Posterior cingulate gyrus (tissue), 11 donors: ENCODE data around the gene AIM2.
"Not testable (repeated sequence)": the region's sequence is repeated elsewhere in the genome, so short reads cannot be mapped to it uniquely, and the experiment has no call there.

ENCODE experiments used
- DNase-seq, 10 donors: peaks; one replicate each; pipeline versions ENCODE4 v3.0.0 to v3.0.0-alpha.2; 2020 to 2021; ENCODE audit warnings: mixed read lengths in 3 of 10
- intact Hi-C: fragments of 100-400 bp; cut with DNase I; formaldehyde crosslinking; loops from one replicate; pipeline ENCODE4 v1.15.1; 2023

Gene AIM2

GRCh38 chr1:159026841-159027240 lies 49.7 kb downstream of the AIM2 start:
- DNase-seq, intact Hi-C loops: not testable (repeated sequence)

DNA sequence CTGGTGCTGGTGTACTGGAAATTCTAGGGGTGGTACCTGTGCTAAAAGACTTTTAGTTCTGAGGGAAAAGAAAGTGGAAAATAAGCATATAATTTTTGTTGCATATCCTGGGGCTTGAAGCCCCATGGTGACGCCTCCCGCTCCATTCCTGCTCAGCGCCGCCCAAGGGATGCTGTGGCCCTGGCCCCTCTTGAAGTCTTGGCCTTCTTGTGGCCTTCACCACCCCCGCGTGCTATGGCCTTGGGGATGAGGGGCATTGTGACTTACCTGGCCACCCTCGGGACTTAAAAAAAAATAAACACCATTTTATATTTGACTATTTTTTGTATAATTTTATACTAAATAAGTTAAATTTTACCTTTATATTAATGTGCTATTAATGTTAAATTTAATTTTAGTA lies 51.5 kb downstream of the AIM2 start:
- peak in 1 of 10 donors; percentile 54 for DNase-seq
- intact Hi-C loops = no loop called here

GRCh38 chr1:159023723-159024122 lies 52.8 kb downstream of the AIM2 start:
- intact Hi-C loops = no loop called here
- no peak for DNase-seq

DNA sequence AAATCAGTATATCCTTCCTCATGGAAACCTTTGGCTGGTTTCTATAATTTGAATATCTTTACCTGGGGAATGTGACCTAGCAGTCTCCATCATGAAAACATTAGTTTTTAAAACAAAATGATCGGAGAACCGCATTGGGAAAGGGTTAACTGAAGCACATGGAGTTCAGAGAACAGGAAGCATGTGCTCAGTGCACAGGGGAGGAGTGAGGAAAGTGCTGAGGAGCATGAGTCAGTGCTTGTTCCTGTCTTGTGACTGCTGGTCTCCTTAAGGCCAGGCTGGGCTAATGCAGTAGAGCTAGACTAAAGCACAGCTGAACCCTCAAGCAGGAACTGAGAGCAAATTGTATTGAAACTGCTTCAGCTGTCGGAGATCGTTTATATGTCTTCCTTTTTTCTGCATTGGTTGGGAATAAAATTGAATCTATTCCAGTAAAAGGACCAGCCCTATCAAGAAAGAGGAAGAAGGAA lies 61.1 kb downstream of the AIM2 start:
- peak in 2 of 10 donors; percentile 13 to 36 for DNase-seq
- intact Hi-C loops = no loop called here

DNA sequence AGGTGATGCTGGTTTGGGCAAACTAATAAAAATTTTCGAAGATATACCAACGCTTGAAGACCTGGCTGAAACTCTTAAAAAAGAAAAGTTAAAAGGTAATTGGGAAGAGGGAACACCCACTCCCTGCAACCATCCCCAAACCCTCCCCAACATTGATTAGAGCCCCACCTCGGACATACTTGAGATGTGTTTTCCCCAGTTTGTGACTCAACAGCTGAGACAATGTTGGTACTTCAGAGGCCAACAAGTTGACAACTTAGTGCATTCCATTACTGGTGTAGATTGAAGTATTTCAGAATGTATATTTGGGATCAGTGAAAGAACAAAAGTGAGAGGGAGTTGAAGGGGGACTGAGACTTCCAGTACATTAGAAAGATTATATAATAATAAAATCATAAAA lies 61.7 kb downstream of the AIM2 start:
- intact Hi-C loops = loop anchor here (5.0 kb wide), 1 partner anchor 52 kb away; no protein-coding TSS in a partner anchor
- DNase-seq = no peak

DNA sequence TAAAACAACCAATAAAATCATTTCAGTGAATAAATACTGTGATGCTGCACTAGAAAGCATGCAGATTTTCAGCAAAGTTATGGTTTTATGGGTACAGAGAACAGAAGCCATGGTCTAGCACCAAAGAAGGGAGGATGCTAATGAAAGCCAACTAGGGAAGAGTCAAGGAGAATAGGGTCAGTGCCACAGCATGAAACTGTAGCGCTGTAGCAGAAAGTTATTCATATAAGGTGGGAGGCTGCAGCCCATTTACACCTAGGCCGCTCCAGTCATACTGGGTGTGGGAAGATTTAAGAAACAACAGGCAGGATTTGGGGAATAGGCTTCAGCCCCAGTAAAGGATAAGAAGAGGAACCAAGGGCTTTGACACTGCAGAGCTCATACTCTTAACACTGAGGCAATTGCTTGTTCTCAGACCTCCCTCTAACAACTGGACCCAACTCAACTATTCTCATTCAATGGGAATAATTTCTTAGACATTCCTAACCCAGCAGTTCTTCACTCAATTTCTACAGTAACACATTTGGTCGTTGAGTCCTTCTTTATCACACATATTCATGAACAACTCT lies 62.5 kb downstream of the AIM2 start:
- intact Hi-C loops = loop anchor here (5.0 kb wide), 1 partner anchor 53 kb away; no protein-coding TSS in a partner anchor
- DNase-seq = no peak

DNA sequence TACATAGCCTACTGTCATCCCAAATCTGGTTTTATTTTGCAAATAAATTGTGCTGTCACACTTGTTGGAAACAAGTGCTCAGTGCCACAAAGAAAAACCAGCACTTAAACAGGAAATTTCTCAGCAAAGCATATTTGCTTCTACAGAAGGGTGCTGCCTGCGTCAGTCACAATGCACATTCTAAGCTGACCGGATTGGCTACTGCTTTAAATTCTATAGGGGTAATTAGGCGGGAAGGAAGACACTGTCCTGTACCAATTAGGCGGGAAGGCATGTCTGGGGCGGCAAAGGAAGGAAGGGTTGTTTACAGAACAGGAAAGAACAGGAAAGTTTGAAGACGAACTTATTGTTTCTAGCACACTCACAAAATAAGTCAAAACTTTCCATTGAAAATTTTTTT lies 64.1 kb downstream of the AIM2 start:
- DNase-seq = no peak

More for the DNA sequence above, 64.1 kb downstream of the AIM2 start:
- intact Hi-C loops = loop anchor here (5.0 kb wide), 1 partner anchor 55 kb away; no protein-coding TSS in a partner anchor
